LNCaP clone FGC (cell line): ENCODE data around the gene FOXA2.

Source experiments
- DNase-seq: peaks from one replicate; pipeline ENCODE4 v3.0.0-alpha.2; 2011; ENCODE audit warnings: low read depth
- H3K4me3 ChIP-seq: 2 replicates; pipeline ENCODE4 v1.5.1; 2011; ENCODE audit warnings: mild to moderate bottlenecking, low read depth, low read length, control low read depth
- TF ChIP-seq, protein P1 (sequence below): IDR thresholded peaks from 2 replicates; pipeline ENCODE4 v1.5.1; 2012; ENCODE audit warnings: mild to moderate bottlenecking; ENCODE audit not compliant: control insufficient read depth, insufficient read depth; ENCODE audit errors: extremely low read depth

FOXA2 gene

DNA sequence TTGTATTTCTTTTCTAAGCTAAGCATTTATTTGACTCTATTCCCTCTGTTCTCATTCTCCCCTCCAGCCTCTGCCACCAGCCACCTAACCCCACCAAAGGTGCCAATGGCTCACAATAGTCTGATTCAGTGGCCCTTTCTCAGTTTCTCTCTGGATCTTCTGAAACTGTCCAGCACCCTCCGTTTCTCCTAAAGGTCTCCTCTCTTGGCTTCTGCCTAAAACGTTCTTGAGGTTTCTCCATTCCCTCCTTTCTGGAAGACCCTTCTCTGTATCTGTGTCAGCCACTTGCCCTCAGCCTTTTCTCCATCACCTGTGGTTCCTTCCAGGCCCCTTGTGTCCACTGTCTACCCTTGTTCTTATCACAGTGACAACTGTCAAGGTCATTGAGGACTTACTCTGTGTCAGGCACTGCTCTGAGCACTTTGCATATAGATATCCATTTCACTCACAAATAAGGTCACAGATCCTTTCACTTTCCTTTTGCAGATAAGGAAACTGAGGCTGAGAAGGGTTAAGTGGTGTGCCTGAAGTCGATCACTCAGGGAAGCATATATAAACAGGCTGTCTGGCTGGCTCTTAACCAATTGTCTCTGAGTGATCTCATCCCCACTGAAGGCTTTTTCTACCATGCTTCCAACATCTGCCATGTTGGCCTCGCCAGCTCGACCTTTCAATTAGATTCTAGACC lies 48.1 kb downstream of the FOXA2 start:
- DNase-seq: no peak
- TF ChIP-seq, protein P1, sequence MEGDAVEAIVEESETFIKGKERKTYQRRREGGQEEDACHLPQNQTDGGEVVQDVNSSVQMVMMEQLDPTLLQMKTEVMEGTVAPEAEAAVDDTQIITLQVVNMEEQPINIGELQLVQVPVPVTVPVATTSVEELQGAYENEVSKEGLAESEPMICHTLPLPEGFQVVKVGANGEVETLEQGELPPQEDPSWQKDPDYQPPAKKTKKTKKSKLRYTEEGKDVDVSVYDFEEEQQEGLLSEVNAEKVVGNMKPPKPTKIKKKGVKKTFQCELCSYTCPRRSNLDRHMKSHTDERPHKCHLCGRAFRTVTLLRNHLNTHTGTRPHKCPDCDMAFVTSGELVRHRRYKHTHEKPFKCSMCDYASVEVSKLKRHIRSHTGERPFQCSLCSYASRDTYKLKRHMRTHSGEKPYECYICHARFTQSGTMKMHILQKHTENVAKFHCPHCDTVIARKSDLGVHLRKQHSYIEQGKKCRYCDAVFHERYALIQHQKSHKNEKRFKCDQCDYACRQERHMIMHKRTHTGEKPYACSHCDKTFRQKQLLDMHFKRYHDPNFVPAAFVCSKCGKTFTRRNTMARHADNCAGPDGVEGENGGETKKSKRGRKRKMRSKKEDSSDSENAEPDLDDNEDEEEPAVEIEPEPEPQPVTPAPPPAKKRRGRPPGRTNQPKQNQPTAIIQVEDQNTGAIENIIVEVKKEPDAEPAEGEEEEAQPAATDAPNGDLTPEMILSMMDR: no peak
- no peak overlapping the region for H3K4me3 ChIP-seq

DNA sequence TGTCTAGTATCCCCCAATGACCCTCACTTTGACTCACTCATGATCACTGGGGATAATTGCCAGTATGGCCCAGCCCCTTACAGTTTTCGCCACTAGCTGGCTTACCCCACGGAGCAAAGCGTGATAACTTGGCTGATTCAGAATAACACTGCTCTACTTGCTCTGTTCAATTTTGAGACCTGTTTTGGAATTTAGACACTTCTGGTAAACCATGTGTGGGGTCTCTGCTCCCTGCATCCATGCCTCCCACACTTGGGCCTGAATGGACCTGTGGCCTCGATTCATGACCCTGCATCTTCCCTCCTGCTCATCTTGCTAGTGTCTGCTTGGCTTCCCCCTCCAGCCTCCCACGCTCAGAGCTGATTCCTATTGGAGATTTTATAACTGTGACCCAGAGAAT lies 48.9 kb downstream of the FOXA2 start:
- TF ChIP-seq, protein P1: no peak
- H3K4me3 ChIP-seq: no peak overlapping the region
- DNase-seq: no peak

DNA sequence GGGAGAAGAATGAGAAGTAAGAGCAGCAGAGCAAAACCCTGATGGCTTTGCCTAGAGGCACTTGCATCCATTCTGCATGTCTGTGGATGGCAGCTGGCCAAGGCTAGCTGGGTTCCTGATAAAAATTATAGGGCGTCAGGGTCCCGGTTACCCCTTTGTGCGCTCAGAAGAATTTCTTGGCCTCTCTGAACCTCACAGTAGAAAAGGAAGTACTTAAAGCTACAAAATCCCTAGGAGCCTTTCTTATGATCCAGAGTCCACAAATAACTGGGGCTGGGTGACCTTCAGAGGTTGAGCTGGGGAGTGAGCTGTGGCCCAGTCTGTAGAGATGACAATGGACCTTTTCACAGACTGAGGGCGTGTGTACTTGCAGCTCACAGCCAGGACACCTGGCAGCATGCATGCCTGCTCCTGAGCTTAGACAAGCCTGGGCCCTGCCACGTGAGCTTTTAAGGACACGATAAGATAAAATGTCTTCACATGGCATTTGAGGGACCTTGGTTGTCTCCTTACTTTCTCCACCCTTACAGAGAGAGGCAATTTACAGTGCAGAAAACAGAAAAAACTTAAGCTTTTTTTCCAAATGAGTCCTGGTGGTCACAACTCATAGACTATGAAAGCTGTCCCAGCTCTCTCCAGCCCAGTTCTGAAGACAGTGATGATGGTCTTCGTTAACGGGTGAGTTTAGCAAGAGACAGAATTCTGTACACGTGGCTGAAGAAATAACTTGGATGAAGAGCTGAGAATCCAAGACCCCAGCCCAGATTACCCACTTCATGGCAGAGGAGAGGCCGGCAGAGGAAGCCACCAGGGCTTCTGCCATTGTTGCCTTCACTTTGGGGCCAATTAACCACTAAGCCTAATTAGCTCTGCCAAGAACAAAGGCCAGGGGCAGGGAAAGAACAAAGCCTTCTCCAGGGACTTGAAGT lies 50.3 kb downstream of the FOXA2 start:
- H3K4me3 ChIP-seq: no peak overlapping the region
- no peak for DNase-seq

DNA sequence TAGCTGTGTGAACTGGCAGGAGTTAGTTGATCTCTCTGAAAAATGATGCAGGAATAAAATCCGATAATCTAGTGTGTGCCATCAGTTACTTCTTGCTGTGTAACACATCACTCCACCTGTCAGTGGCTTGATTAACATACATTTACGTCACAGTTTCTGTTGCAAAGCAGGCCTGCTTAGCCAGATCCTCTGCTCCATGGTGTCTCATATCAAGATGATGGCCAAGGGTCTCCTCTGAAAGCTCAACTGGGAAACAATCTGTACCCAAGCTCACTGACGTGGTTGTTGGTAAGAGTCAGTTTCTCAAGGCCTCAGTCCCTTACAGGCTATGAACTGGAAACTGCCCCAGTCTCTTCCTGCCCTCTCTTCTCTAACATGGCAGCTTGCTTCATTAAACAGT lies 51.8 kb downstream of the FOXA2 start:
- DNase-seq: no peak
- TF ChIP-seq, protein P1: no peak
- no peak overlapping the region for H3K4me3 ChIP-seq

More for the DNA sequence above, 50.3 kb downstream of the FOXA2 start:
- TF ChIP-seq, protein P1: no peak

DNA sequence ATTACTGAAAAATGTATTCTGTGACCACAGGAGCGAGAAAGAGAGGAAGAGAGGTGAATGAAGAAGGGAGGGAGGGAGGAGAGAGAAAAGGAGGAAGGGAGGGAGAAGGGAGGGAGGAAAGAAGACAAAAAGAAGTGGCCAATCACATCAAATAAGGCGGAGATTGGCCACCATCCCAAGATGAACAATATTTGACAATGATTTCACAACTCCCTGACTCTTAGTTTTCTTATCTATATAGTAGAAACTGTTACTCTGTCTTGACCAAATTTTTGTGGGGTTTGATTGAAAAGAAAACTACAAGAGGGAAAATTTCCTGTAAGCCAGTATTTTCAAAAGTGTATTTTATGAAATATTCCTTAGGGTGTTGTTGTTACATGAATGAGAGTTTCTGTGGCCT lies 52.6 kb downstream of the FOXA2 start:
- no peak overlapping the region for H3K4me3 ChIP-seq
- no peak for DNase-seq
- TF ChIP-seq, protein P1: no peak

DNA sequence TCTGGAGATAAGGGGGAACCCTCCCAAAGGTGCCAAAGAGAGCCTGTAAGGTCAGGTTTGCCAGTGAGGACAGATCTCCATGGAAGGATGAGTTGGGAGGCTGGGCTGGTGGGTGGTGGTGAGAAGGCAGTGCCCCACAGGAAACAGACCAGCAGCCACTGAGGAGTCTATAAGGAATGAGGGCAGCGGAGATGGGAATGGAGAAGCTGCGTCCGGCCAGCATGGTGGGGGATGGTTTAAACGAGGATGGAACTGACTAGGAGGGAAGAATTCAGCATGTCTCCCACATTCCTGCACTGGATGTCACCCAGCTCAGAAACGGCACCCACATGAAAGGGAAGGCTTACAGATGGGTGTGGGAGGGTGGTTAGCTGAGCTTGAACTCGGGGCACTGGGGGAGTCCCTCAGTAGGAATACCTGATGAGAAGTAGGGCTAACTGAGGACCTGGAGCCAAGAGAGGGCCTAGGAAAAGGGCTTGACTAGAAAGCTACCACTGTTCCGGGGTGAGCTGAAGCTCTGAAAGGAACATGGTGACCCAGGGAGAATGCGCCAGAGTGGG lies 53.2 kb downstream of the FOXA2 start:
- H3K4me3 ChIP-seq: no peak overlapping the region
- TF ChIP-seq, protein P1: no peak
- DNase-seq: no peak
